DMS153 treated with DMSO at 0.1 percent for 48 hours (cell line): ENCODE measurements around the gene UBE2QL1.

Experiments
- DNase-seq: peaks from one replicate; lab custom pipeline; 2025; ENCODE audit not compliant: unreplicated experiment; lab: John Stamatoyannopoulos, UW

UBE2QL1 gene

DNA sequence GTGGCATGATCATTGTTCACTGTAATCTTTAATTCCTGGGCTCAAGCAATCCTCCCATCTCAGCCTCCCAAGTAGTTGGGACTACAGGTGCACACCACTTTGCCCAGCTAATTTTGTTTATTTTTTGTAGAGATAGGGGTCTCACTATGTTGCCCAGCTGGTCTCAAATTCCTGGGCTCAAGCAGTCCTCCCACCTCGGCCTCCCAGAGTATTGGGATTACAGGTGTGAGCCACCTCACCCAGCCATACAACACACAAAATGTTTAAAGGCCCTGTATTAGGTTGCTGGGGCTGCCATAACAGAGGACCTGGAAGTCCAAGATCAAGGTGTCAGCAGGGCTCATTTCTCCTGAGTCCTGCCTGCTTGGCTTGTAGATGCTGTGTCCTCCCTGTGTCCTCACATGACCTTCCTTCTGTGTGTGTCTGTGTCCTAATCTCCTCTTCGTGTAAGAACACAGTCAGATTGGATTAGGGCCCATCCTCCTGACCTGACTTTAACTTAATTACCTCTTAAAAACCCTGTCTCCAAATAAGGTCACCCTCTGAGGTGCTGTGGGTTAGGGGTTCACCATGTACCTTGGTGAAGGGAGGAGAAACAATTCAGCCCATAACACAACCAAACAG, 5.4 kb downstream of the UBE2QL1 start:
- DNase-seq, result no peak

- no peak for DNase-seq
Observed at GRCh38 chr5:6454628-6455053, 6.0 kb downstream of the UBE2QL1 start.

- no peak for DNase-seq
Observed at GRCh38 chr5:6455571-6456200, 7.0 kb downstream of the UBE2QL1 start.

GRCh38 chr5:6456766-6457370, 8.2 kb downstream of the UBE2QL1 start:
- DNase-seq, result no peak

DNA sequence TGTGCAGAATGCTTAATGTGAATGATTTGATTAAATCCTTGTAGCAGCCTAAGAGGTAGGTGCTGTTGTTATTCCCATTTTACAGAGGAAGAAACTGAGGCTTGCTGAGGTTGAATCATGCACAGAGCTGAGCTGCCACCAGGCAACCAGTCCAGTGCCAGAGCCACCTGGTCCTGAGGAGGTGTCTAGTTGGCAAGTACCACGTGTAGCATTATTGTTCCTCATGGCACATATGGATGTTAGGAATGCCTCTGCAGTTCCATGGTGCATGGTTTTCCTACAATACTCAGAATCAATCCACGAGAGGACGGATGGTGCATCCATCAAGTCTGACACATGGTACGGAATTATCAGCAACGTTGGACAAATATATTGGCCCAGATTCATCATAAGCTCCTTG, 8.9 kb downstream of the UBE2QL1 start:
- DNase-seq, result no peak

DNA sequence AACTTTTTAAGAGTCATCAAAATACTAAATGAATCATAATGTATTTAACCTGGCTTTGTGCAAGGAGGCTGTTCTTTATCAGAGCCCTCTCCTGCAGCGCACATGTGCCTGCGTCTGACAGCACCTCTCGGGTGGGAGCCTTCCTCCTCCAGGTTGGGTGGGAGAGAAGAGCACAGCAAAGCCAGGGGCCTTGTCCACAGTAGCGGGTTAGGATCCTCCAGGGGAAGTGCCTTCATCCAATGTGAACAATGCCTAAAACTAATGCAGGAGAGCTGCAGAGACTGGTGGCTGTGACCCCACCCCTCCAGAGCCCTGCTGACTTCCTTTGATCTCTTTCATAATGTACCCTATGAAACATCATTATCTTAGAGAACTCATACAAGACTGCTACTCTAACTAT, 10.2 kb downstream of the UBE2QL1 start:
- no peak for DNase-seq

DNA sequence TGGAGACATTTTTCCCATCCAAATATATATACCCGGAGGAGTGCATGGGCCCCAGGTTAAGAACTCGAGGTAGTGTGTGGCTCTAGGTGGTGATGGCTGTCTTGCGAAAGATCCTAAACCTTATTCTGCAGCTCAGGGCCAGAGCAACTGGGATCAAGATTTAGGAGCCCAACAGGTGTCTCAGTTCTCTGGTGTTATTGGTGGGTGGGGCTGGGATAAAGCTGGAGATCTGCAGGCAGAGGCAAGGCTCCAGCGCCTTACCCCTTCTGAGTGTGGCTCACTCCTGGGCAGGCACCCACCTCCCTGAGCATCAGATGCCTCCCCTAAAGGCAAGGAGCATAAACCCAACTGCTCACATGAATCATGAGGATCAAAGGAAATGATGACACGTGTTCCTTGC, 11.2 kb downstream of the UBE2QL1 start:
- DNase-seq, result no peak

- no peak for DNase-seq
Observed at GRCh38 chr5:6461006-6461405, 12.3 kb downstream of the UBE2QL1 start.

- no peak for DNase-seq
Observed at GRCh38 chr5:6461793-6462650, 13.4 kb downstream of the UBE2QL1 start.

- DNase-seq, result no peak
Observed at GRCh38 chr5:6462671-6463070, 14.0 kb downstream of the UBE2QL1 start.

DNA sequence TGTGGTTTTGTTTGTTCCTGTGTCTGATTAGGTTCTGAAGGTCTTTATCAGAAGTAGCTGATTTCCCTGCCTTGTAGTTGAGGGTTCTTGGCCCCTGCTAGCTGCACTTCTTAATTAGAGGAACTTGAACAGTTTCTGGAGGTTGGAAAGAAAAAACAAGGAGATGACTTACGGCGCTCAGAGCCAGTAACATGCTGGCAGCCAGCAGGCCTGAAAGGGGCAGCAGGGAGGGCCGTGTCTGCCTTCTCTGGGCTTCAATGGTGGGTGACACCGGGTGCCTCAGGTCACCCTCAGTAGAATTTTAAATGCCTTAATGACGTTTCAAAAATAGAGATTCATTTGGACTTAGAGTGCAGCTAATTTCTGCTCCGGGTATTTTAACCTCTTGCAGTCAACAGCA, 15.8 kb downstream of the UBE2QL1 start:
- no peak for DNase-seq

DNA sequence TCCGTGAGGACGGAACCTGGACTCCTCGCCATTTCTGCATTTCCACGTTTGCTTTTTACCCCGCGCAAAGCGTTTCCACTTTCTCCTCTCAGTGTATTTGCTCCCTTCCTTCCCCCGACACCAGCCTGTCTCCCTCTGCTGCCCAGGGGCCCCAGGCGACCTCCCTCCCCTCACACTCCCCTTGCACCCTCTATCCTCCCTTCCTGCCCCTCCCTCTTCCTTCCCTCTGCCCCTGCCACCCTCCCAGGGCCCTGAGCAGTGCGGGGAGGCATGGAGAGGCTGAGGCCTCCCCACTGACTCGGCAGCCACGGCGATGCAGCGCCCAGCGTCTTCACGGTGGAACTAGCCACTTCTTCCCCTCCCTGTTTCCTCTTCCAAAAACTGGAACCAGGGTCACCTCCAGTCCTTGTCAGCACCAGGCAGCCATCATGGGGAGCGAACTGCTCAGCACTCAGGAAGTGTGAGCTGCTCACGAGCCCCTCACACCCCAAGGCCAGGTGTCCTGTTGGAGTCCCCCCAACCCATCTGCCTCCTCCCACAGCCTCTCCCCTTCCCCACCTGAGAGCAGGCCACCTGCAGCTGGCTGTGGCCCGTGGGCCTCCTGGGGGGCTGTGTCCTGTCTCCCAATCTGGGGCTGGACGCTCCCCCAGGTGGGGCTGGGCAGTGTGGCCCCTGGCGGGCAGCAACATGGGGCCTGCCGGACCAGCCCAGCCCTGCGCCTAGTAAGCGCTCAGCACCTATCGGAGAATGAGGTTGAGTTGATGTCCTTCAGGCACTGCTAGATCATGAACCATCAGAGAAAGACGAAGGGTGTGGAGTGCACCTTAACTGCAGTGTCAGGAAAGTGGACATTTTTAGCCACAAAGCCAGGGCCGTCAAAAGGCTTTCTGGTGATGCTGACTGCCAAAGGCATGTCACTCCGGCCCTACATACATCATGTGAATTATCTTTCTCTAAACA, 17.5 kb downstream of the UBE2QL1 start:
- no peak for DNase-seq

GRCh38 chr5:6466975-6467567, 18.4 kb downstream of the UBE2QL1 start:
- DNase-seq, result no peak

GRCh38 chr5:6467591-6467990, 18.9 kb downstream of the UBE2QL1 start:
- DNase-seq, result no peak

DNA sequence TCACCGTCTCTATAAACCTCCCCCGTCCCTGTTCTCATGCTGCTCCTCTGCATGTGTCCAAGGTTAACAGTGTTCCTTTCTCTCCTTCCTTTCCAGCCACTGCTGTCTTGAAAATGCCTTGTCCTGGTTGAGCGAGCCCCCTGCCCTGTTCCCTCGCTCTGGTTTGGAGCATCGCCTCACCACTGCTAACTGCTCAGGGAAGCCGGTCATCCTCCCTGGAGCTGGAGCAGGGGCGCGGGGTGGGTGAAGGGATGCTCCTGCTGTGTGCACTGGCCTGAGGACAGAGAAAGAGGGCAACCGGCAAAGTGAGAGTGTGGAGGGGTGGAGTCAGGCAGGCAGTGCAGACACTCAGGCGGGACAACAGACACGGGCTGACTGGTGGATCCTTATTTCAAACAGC, 19.4 kb downstream of the UBE2QL1 start:
- DNase-seq, result no peak

DNA sequence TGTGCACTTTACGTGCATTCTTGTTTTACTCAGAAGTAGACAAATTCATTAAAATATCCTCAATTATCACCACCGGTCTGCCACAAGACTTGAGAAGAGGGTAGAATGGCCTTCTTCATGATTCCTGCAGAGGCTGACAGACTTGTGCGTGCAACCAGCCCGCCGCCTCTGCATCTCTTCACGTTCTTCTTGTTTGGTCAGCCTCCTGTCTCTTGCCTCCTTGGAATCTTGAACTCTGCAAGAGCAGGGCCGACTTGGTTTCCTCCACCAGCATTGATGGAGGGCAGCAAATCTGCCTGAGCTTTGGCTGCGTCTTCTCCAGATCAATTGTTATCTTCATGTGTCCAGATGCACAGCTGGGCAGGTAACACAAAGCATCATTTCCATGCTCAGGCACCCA, 20.2 kb downstream of the UBE2QL1 start:
- DNase-seq, result no peak

GRCh38 chr5:6469836-6470235, 21.2 kb downstream of the UBE2QL1 start:
- DNase-seq, result no peak

DNA sequence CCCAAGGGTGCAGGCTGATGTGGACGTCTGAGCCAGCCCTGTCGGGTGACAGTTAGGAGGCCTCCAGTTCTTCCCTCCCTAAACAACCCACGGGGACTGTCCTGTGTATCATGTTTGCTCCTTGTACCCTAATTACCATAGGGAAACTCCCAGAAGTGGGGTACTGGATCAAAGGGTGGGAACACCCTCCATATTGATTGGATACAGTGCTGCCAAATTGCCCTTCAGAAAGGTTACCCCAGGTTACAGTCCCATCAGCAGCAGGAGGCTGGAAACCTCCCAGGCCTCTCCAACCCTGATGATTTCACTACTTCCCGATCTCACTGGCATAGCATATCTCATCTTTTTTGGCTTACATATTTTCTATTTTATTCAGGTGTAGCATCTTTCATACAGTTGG, 22.0 kb downstream of the UBE2QL1 start:
- DNase-seq, result no peak

DNA sequence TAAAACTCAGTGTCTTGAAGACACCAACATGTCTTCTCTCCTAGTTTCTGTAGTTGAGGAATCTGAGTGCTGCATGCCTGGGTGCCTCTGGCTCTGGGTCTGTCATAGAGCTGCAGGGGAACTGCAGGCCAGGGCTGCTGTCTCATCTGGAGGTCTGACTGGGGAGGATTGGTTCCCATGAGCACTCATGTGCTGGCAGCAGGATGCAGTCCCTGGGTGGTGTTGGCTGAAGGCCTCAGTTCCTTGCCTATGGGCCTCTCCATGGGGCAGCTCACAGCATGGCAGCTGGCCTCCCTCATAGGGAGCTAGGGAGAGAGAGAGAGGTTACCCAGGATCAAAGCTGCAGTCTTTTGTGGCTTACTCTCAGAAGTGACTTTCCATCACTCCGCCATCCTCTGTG, 22.6 kb downstream of the UBE2QL1 start:
- no peak for DNase-seq

- peak; percentile 37 for DNase-seq
Observed at GRCh38 chr5:6472792-6473191, 24.1 kb downstream of the UBE2QL1 start.
